ACHN (cell line): Measurements from ENCODE around the gene NKAIN1.

Source experiments
- DNase-seq: peaks from one replicate; pipeline ENCODE4 v3.0.0-alpha.2; 2015
- in situ Hi-C: cut with HindIII; loops from 2 replicates; pipeline ENCODE4 v1.10.0; 2017; ENCODE audit warnings: low sequenced_read_pairs, low pct_ligation_motif_present, low pct_unique_long_range_greater_than_20kb

Gene NKAIN1

GRCh38 chr1:31238986-31239613, 587 bp downstream of the NKAIN1 start:
- no peak for DNase-seq
- in situ Hi-C loops = no loop called here

DNA sequence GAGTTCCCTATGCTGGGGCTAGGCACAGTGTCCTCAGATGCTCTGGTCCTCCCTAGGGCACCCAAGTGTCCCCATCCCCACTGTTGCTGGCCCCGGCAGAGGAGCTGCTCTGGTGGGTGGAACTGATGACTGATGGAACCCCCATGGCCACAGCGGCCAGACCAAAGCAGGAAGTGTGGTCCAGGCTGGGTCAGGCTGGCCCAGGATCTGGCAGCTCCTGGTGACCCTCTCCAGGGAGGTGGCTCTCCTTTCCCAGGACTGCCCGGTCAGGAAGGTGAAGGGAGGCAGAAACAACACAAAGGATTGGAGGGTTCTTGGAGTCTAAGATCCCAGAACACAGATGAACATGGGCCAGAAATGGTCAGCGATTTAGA, 1.1 kb downstream of the NKAIN1 start:
- in situ Hi-C loops = no loop called here
- DNase-seq = no peak

DNA sequence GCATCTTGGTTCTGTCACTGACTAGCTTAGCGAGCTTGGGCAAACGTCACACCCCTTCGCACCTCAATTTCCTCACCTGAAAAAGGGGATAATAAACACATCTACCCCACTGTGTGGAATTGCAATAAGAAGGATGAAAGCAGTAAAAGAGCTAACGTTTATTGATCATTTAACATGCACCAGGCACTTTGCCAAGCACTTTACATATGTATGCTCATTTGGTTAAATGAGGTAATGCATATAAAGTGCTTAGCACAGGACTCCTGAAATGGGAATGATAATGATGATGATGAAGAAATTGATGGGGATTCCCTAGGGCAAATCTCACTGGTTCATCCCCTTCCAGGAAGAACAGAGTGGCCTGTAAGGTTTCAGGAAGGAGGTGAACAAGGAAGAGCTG, 4.8 kb downstream of the NKAIN1 start:
- in situ Hi-C loops = no loop called here
- no peak for DNase-seq

DNA sequence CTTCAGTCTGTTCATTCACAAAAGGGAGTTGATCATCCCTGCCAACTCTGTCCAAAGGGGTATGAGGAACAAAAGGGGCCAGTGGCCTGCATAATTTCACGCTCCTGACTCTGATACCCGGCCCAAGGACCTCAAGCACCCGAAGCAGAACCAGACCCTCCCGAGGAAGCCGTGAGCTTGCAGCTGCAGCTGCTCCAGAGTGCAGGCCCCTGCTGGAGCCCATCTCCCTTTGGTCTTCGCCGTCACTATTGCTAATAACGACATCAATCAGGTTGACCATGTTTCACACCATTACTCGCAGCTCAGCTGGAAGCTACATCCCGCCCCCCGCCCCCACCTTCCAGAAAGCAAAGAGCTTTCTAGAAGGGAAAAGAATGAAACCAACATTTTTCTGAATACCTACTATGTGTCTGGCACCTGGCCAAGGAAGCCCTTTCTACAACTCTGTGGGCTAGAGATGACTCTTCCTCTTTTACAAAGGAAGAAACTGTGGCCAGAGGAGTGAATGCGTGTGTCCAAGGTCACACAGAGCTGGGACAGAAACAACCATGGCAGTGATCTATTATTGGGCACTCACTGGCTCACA, 5.5 kb downstream of the NKAIN1 start:
- DNase-seq = no peak
- in situ Hi-C loops = no loop called here

- DNase-seq = no peak
- in situ Hi-C loops = no loop called here
Observed at GRCh38 chr1:31232689-31233088, 7.0 kb downstream of the NKAIN1 start.

DNA sequence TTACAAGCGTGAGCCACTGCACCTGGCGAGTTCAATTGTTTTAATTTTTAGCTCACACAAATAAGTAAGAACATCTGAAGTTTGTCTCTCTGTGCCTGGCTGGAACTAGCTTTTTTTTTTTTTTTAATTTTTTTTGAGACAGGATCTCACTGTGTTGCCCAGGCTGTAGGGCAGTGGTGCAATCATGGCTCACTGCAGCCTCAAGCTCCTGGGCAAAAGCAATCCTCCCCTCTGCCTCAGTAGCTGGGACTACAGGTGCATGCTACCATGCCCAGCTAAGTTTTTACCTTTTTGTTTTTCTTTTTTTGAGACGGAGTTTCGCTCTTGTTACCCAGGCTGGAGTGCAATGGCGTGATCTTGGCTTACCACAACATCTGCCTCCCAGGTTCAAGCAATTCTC, 7.9 kb downstream of the NKAIN1 start:
- in situ Hi-C loops = no loop called here
- DNase-seq = no peak

DNA sequence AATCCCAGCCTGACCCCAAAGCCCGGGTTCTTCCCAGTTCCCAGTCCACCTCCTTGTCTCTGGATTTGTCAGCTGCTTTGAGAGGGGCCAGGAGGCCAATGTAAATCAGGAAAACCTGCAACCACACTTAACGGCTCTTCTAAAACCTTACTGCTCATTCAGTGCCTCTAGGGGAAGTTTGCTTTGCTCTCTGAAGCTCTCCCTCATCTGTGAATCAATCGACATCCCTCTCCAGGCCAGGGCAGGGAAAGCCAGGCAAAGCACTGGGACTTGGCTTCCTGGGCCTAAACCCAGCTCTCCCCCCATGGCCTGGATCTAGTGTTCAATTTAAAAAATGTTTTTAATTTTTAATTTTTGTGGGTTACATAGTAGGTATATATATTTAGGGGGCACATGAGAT, 9.3 kb downstream of the NKAIN1 start:
- DNase-seq = no peak
- in situ Hi-C loops = no loop called here

DNA sequence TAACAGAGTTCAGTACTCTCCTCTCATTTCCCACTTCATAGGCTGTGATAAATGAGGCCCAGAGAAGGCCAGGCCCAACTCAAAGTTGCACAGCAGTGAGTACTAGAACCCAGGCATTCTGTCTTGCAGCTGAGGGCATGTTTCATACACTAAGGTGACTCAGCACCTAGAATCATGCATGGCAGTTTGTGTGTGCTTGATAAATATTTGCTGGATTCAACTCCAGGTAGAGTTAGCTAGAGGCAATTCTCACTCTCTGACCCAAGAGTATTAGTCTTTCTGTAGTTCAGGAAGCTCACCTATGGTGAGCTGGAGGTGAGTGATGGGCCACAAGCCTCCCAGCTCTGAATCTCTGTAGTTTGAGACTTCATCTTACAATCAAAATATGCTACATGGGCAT, 10.7 kb downstream of the NKAIN1 start:
- in situ Hi-C loops = no loop called here
- DNase-seq = no peak

DNA sequence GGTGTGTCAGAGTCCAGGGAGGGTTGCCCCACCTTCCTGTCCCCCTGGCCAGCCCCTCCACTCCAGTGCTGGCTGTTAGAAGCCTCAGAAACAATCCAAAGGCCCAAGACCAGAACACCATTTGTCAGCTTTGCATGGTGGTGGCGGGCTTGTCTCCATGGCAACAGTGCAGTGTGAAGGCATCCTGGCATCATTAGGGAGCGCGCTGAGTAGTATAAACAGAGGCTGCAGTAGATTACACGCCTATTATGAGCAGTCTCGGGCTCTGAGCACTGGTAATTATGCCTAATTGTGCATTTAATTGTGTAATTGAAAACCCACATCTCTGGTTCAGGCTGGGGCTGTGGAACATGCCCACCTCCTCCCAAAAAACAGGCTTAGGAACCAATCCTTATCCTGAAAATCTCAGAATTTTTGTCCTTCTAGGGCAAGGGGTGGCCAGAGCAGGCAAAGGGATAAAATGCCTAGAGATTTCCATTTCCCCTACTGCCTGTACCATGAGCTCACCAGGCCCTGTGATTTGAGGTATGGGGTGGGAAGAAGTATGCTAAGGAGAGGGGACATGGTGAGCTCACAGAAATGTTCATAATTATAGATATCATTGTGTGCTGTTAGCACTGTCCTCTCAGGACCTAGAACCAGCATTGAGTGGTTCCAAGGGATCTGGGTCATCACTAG, 11.7 kb downstream of the NKAIN1 start:
- DNase-seq = no peak
- in situ Hi-C loops = no loop called here

GRCh38 chr1:31224068-31224467, 15.6 kb downstream of the NKAIN1 start:
- DNase-seq = no peak
- in situ Hi-C loops = no loop called here

GRCh38 chr1:31222176-31222575, 17.5 kb downstream of the NKAIN1 start:
- in situ Hi-C loops = no loop called here
- no peak for DNase-seq

DNA sequence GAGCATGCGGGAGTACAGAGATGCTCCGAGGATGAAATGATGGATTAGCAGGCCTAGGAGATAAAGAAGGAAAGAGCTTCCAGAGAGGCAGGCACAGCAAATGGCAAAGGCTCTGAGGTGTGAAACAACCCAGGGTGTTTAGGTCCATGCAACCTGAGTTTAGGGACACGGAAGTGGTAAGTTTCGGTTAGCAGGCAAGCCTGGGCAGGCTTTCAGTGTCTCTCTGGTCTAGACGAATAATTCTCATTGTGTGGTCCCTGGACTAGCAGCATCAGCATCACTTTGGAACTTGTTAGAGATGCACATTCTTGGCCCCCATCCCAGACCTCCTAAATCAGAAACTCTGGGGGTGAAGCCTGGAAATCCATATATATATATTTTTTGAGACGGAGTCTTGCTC, 18.6 kb downstream of the NKAIN1 start:
- in situ Hi-C loops = no loop called here
- DNase-seq = no peak

DNA sequence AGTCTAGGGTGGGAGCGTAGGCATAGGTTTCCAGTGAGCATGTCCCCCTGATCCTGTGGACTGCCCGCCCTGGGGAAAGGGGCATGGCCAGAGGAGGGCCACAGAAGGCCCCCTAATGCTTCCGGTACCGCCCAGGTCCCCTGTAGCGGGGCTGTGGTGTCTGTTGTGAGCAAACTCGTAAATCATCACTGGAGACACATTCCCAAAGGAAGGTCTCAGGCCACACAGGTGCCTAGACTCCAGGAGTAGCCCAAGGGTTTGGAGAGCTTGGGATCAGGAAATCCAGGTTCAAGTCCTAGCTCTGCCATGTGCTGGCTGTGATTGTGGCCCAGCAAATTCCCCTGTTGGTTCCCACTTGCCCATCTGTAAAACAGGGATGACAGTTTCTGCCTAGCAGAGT, 20.2 kb downstream of the NKAIN1 start:
- in situ Hi-C loops = no loop called here
- DNase-seq = no peak

GRCh38 chr1:31218705-31219104, 21.0 kb downstream of the NKAIN1 start:
- in situ Hi-C loops = no loop called here

DNA sequence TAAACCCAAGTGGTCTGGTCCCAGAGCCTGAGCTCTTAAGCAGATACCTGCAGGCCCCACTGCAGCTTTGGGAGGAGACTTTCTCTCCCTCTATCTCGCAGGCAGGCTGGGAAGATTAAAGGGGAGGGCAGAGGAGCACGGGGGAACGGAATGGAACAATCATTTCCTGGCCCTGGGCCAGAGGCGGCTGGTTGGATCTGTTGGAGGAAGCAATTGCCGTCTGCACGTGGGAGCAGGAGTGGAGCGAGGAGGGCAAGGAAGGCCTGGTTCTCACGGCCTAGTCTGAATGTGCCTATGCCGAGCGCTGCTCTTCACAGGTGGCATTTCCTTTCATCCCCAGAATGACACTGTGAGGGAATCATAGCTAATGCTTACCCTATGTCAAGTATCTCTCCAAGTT, 23.7 kb downstream of the NKAIN1 start:
- no peak for DNase-seq
- in situ Hi-C loops = no loop called here

More at GRCh38 chr1:31218705-31219104, 21.0 kb downstream of the NKAIN1 start:
- DNase-seq = no peak

DNA sequence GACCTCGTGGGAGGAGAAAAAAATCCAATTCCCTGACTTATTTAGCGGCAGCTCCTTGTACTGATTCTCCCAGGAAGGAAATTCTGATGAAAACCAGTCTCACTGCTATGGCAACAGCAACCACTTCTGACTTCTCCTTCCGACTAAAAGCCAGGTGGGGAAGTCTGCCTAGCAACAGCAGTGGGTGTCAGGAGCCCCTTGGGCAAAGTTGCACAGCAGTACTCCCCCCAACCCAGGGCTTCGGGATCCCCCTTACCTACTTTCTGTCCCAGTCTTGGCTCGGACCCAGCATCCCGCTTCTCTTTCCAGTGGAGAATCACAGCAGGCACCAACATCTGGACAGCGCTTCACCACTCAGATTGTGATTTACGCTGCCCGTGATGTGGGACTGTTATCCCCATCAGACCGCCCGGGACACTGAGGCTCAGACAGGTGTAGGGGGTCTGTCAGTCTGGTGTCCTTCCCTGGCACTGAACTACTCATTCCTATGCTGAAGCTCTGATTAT, 24.6 kb downstream of the NKAIN1 start:
- no peak for DNase-seq
- in situ Hi-C loops = no loop called here

DNA sequence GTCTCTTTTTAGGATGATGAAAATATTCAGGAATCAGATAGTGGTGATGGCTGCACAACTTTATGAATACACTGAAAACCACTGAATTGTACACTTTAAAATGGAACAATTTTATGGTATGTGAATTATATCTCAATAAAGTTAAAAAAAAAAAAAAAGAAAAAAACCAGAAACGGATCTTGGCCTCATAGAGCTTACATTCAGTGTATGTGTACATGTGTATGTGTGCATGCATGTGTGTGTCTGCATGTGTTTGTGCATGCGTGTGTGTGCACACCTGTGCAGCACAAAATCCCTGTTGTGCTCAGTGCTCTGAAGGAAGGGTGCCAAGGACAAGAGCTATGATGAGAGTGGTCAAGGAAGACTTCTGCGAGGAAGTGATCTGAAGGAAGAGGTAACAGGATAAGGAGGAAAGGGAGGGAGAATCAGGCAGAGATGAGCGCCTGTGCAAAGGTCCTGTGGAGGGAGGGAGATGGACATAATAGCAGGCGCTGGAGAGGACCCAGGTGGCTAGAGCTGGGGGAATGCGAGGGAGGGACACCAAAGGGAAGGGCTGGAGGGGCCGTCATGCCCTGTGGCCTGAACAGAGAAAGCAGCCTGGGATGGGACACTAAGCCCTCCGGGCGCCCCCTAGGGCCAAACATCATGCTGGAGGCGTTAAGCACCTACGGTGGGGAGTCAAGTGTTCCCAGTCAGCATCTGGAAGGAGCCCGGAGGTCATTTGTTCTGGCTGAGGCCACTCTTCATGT, 25.2 kb downstream of the NKAIN1 start:
- in situ Hi-C loops = no loop called here
- no peak for DNase-seq

DNA sequence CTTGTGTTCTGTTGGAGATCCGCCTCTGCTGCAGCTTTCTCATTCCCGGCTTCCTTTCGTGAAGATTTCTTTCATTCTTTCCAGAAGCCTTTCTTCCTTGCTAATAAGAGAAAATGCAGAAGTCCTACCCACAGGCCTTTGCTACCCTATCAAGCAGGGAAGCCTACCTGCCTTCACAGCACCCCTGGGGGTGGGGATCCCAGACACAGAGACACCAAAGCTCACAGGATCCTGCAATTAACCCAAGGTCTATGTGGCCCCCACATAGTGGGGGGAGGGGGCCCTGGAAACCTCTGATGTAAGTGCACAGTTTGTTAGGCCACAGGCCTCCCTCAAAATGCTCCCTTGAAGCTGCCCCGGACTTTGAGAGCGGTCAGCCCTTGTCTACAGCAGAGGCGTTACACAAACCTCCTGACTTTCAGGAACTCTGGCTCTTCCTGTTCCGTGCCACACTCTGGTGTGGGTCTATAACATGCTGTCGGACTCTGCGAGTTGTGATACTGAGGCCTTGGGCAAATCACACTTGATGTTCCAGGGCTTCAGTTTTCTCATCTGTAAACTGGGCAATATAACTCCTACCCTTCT, 31.2 kb downstream of the NKAIN1 start:
- in situ Hi-C loops = no loop called here
- DNase-seq = no peak

- no peak for DNase-seq
- in situ Hi-C loops = no loop called here
Observed at GRCh38 chr1:31207569-31207968, 32.1 kb downstream of the NKAIN1 start.
